Activated CD8-positive, alpha-beta T cell treated with anti-CD3 and anti-CD28 coated beads for 36 hours (primary cell): ENCODE data around the gene CHDH. TPM values are rescaled to one million over a fixed set of nuclear protein-coding genes. Genes with fewer than 3 reads are reported as not detected.

ENCODE experiments used
- ATAC-seq: fragments of 200-7000 bp; cut with Tn5 transposase; one replicate; pipeline ENCODE4 v1.10.0; 2021; ENCODE audit warnings: mild to moderate bottlenecking, moderate library complexity
- CTCF ChIA-PET: fragments of 350-600 bp; sonication (Branson Sonifier 250); formaldehyde crosslinking; loops from one replicate; lab custom pipeline; 2021; ENCODE audit warnings: antibody characterized with exemption; lab: Charles Lee
- POLR2A ChIA-PET: fragments of 350-600 bp; sonication (Branson Sonifier 250); formaldehyde crosslinking; loops from one replicate; lab custom pipeline; 2021; ENCODE audit warnings: antibody characterized with exemption; lab: Charles Lee
- DNase-seq: peaks from one replicate; pipeline ENCODE4 v3.0.0-alpha.2; 2020
- H3K27ac Mint-ChIP-seq: one replicate; pipeline ENCODE4 v1.8.0; 2021; ENCODE audit warnings: mild to moderate bottlenecking, mixed read lengths
- H3K27me3 Mint-ChIP-seq: one replicate; pipeline ENCODE4 v1.8.0; 2021; ENCODE audit warnings: mixed read lengths
- H3K36me3 Mint-ChIP-seq: one replicate; pipeline ENCODE4 v1.8.0; 2021; ENCODE audit warnings: low read depth, mixed read lengths
- H3K4me1 Mint-ChIP-seq: one replicate; pipeline ENCODE4 v1.8.0; 2021; ENCODE audit warnings: low read depth, mixed read lengths
- H3K4me3 Mint-ChIP-seq: one replicate; pipeline ENCODE4 v1.8.0; 2021; ENCODE audit warnings: mild to moderate bottlenecking, moderate library complexity, mixed read lengths
- H3K9me3 Mint-ChIP-seq: one replicate; pipeline ENCODE4 v1.8.0; 2021; ENCODE audit warnings: mixed read lengths
- intact Hi-C: fragments of 100-400 bp; cut with micrococcal nuclease; formaldehyde crosslinking; loops from one replicate; pipeline ENCODE4 v1.10.0; 2022
- total RNA-seq, 2 experiments: library from RNA; stranded (reverse); gene quantifications; one replicate each; pipeline ENCODE4 v1.2.3, GENCODE V29; 2021
- TF ChIP-seq, protein P1 (sequence below): fragments of 200-600 bp; IDR thresholded peaks from one replicate; pipeline ENCODE4 v1.8.0; 2022; ENCODE audit warnings: antibody characterized with exemption, mild to moderate bottlenecking

Gene CHDH
- total RNA-seq, 2 experiments from 2014 or later: 0.02 to 0.22 TPM

DNA sequence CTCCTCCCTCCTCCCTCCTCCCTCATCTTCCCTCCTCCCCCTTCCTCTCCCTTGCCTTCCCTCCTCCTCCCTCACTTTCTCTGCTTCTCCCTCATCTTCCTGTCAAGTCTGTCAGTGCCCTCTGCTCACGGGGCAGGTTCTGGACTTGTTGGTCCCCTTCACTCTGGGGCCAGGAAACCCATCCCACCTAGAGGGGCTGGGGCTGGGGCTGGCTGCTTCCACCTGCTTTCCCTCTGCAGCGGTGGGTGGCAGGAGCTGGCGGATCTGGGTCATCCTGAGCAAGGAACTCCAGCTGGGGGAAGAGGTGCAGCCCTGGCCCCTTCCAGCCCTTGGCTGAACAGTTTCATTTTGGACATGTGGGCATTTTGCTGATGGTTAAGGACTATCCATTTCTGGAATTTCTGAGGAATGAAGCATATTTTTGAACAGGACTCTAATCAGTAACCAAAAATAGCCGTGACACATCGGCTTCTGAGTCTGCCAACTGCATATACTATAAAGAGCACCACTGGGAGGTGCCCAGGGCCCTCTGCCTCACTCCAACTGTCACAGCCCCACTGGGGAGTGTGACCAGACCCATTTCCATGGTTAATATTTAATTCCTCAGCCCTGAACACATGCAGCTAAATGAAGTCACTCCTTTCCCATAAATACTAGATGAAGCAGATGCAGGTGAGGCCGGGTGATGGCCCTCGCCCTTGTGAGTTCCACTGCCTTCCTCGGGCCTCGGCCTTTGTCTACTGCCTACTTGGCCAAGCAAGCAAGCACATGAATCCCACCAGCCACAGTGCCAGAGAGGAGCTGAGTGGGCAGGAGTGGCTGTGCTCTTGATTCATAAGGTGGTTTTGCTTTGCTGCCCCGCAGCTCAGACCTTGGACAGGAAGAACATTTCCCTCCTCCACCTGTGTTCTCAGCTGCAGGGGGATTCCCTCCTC lies 39.8 kb downstream of the CHDH start:
- ATAC-seq: no peak
- H3K36me3 Mint-ChIP-seq: no peaks in the 10 kb centered on the region
- no peaks in the 10 kb centered on the region for H3K4me1 Mint-ChIP-seq
- ChIA-PET POLR2A (no interaction called here), CTCF (no interaction called here)
- no peak overlapping the region for H3K27ac Mint-ChIP-seq
- H3K9me3 Mint-ChIP-seq: no peaks in the 10 kb centered on the region
- peaks cover 3% of the 10 kb centered on the region for H3K27me3 Mint-ChIP-seq
- no peak for DNase-seq
- intact Hi-C loops: no loop called here
- TF ChIP-seq, protein P1, sequence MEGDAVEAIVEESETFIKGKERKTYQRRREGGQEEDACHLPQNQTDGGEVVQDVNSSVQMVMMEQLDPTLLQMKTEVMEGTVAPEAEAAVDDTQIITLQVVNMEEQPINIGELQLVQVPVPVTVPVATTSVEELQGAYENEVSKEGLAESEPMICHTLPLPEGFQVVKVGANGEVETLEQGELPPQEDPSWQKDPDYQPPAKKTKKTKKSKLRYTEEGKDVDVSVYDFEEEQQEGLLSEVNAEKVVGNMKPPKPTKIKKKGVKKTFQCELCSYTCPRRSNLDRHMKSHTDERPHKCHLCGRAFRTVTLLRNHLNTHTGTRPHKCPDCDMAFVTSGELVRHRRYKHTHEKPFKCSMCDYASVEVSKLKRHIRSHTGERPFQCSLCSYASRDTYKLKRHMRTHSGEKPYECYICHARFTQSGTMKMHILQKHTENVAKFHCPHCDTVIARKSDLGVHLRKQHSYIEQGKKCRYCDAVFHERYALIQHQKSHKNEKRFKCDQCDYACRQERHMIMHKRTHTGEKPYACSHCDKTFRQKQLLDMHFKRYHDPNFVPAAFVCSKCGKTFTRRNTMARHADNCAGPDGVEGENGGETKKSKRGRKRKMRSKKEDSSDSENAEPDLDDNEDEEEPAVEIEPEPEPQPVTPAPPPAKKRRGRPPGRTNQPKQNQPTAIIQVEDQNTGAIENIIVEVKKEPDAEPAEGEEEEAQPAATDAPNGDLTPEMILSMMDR: no peak
- no peak overlapping the region for H3K4me3 Mint-ChIP-seq

DNA sequence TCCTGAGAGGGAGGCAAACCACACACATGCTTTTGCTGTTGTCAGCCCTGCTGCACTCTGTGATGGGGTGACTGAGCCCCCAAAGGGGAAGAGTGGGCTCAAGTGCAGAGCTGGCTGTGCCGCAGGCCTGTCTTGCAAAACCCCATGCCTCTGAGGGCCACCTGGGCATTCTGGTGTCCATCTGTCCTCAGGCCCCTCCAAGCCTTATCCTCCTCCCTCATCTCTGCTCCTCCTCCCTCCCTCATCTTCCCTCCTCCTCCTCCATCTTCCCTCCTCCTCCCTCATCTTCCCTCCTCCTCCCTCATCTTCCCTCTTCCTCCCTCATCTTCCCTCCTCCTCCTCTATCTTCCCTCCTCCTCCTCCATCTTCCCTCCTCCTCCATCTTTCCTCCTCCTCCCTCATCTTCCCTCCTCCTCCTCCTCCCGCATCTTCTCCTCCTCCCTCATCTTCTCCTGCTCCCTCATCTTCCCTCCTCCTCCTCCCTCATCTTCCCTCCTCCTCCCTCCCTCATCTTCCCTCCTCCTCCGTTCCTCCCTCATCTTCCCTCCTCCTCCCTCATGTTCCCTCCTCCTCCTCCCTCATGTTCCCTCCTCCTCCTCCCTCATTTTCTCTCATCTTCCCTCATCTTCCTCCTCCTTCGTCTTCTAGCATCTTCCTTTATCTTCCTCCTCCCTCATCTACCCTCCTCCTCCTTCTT lies 40.6 kb downstream of the CHDH start:
- CTCF ChIA-PET: no interaction called here
- ATAC-seq (no peak), DNase-seq (no peak)
- Mint-ChIP-seq H3K4me1 (no peaks in the 10 kb centered on the region), H3K27ac (no peak overlapping the region), H3K27me3 (peaks cover 3% of the 10 kb centered on the region), H3K9me3 (no peaks in the 10 kb centered on the region), H3K4me3 (no peak overlapping the region), H3K36me3 (no peaks in the 10 kb centered on the region)
- POLR2A ChIA-PET: no interaction called here
- TF ChIP-seq, protein P1: no peak
- intact Hi-C loops: no loop called here

DNA sequence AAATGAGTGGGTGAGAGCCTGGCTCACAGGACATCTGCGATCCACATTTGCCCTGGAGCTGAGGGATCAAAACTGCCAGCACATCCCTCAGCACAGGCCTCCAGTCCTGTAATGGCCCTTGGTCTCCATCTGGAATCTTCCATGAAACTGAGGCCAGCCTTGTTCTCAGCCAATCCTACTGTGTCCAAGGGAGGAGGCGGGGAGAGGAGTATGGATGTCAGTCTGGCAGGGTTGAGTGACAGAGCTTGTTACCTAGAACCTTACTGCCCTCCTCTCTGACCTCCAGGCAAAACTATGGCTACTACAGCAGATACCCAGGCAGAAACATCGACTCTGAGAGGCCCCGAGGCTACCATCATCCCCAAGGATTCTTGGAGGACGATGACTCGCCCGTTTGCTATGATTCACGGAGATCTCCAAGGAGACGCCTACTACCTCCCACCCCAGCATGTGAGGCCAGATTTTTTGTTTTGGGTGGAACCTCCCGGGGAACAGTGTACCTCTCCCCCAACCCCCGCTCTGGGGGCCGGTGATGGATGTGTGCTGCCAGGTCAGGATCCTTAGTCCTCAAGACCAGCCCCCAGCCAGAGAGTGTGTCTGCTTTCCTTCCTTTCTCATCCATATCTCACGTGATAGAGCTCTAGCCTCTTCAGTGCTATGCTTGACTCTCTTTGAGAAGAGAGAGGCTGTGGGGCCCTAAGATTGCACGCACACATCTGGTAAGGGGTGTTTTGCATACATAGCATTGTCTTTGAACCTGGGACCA lies 41.3 kb downstream of the CHDH start:
- H3K4me1 Mint-ChIP-seq: no peaks in the 10 kb centered on the region
- H3K36me3 Mint-ChIP-seq: no peaks in the 10 kb centered on the region
- H3K9me3 Mint-ChIP-seq: no peaks in the 10 kb centered on the region
- TF ChIP-seq, protein P1: no peak
- H3K27ac Mint-ChIP-seq: no peak overlapping the region
- intact Hi-C loops: no loop called here
- H3K27me3 Mint-ChIP-seq: peaks cover 3% of the 10 kb centered on the region
- H3K4me3 Mint-ChIP-seq: no peak overlapping the region
- no peak for DNase-seq
- CTCF ChIA-PET: no interaction called here
- no peak for ATAC-seq
- POLR2A ChIA-PET: no interaction called here

DNA sequence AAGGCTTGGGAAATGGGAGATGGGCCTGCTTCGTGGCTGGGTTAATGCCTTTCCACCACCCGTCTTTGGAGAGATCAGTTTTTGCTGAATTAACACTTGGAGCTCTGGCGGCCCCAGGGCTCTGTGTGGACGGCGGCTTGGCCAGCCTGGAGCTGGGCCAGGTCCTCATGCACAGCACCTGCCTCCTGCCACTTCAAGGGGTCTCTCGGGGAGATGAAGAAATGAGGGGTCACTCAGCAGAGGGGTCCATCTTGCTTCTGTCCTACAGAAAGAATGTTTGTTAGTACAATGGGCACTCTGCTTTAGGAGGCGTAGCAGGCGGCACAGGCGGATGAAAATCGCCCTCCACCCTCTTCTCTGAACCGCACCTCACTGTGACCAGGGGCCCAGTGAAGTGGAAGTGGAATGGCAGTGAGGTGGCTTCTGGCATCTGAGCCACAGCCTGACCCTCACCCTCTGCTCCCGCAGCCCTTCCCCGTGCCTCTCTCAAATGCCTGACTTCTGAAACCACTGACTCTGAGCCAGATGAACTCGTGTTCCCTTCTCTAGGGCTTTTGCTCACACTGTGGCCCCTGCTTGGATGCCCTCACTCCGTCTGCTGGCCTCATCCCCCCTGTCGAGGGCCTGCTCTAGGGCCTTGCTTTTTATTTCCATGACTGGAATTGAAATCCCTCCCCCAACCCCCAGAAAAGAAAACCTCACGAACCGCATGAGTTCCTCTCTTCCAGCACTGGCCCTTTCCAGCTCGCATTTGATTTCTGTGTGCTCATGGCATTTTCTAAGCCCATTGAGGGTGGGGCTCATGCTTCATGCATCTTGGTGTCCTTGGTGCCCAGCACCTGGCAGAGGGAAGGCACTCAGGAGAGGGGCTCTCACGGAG lies 42.2 kb downstream of the CHDH start:
- intact Hi-C loops: no loop called here
- DNase-seq (no peak), ATAC-seq (no peak)
- no peaks in the 10 kb centered on the region for H3K9me3 Mint-ChIP-seq
- H3K27me3 Mint-ChIP-seq: peaks cover 4% of the 10 kb centered on the region
- H3K4me1 Mint-ChIP-seq: no peaks in the 10 kb centered on the region
- H3K36me3 Mint-ChIP-seq: no peaks in the 10 kb centered on the region
- H3K27ac Mint-ChIP-seq: no peak overlapping the region
- H3K4me3 Mint-ChIP-seq: no peak overlapping the region
- TF ChIP-seq, protein P1: no peak
- POLR2A ChIA-PET: no interaction called here
- CTCF ChIA-PET: no interaction called here
